IPS DF 19.7 (cell line): ENCODE results near the gene RACK1.

Source experiments
- DNase-seq: peaks from one replicate; pipeline ENCODE4 v3.0.0-alpha.2; 2013; ENCODE audit warnings: low read depth, low spot score

RACK1 gene

GRCh38 chr5:181198106-181198685 lies 45.5 kb downstream of the RACK1 start:
- DNase-seq, result no peak

- DNase-seq, result no peak
These were observed 46.3 kb downstream of the RACK1 start for GRCh38 chr5:181197326-181197951.

GRCh38 chr5:181195249-181195761 lies 48.4 kb downstream of the RACK1 start:
- DNase-seq, result no peak

- no peak for DNase-seq
These were observed 49.0 kb downstream of the RACK1 start for GRCh38 chr5:181194489-181195248.

- no peak for DNase-seq
These were observed 50.0 kb downstream of the RACK1 start for GRCh38 chr5:181193656-181194055.

GRCh38 chr5:181192337-181193046 lies 51.2 kb downstream of the RACK1 start:
- no peak for DNase-seq

- DNase-seq, result peak; percentile 64
These were observed 52.0 kb downstream of the RACK1 start for GRCh38 chr5:181191526-181192336.

- no peak for DNase-seq
These were observed 52.8 kb downstream of the RACK1 start for GRCh38 chr5:181190711-181191525.

GRCh38 chr5:181189962-181190710 lies 53.6 kb downstream of the RACK1 start:
- no peak for DNase-seq

GRCh38 chr5:181189363-181189961 lies 54.2 kb downstream of the RACK1 start:
- no peak for DNase-seq

- DNase-seq, result no peak
These were observed 54.9 kb downstream of the RACK1 start for GRCh38 chr5:181188700-181189362.

- DNase-seq, result no peak
These were observed 56.0 kb downstream of the RACK1 start for GRCh38 chr5:181187500-181188213.

GRCh38 chr5:181186986-181187499 lies 56.7 kb downstream of the RACK1 start:
- no peak for DNase-seq
